ENCODE measurements around the gene ABCB11.

Gene ABCB11

GRCh38 chr2:169038338-169038757 is 7.2 kb upstream of the ABCB11 start:
- Histone ChIP-seq H3K9ac (ENCODE audit: low read depth, low read length) (no peak overlapping the region), H3K9me3 (ENCODE audit: control insufficient read depth, insufficient read depth, low read length) (no peaks in the 10 kb centered on the region), H3K36me3 (ENCODE audit: control insufficient read depth, insufficient read depth, low read length) (no peaks in the 10 kb centered on the region), H3K27me3 (ENCODE audit: control insufficient read depth, insufficient read depth, low read length) (no peaks in the 10 kb centered on the region), H3K4me1 (ENCODE audit: control insufficient read depth, insufficient read depth, low read length) (no peaks in the 10 kb centered on the region), H3K4me3 (ENCODE audit: low read depth, low read length) (no peak overlapping the region)

- Histone ChIP-seq H3K4me1 (ENCODE audit: control insufficient read depth, insufficient read depth, low read length) (no peaks in the 10 kb centered on the region), H3K4me3 (ENCODE audit: low read depth, low read length) (no peak overlapping the region), H3K27me3 (ENCODE audit: control insufficient read depth, insufficient read depth, low read length) (no peaks in the 10 kb centered on the region), H3K9ac (ENCODE audit: low read depth, low read length) (no peak overlapping the region), H3K9me3 (ENCODE audit: control insufficient read depth, insufficient read depth, low read length) (no peaks in the 10 kb centered on the region), H3K36me3 (ENCODE audit: control insufficient read depth, insufficient read depth, low read length) (no peaks in the 10 kb centered on the region)
Observed at GRCh38 chr2:169036736-169037440, 5.8 kb upstream of the ABCB11 start.

- no peak overlapping the region for H3K9ac ChIP-seq (ENCODE audit: low read depth, low read length)
- H3K4me1 ChIP-seq (ENCODE audit: control insufficient read depth, insufficient read depth, low read length): no peaks in the 10 kb centered on the region
- no peaks in the 10 kb centered on the region for H3K27me3 ChIP-seq (ENCODE audit: control insufficient read depth, insufficient read depth, low read length)
- H3K9me3 ChIP-seq (ENCODE audit: control insufficient read depth, insufficient read depth, low read length): no peaks in the 10 kb centered on the region
- no peak overlapping the region for H3K4me3 ChIP-seq (ENCODE audit: low read depth, low read length)
- no peaks in the 10 kb centered on the region for H3K36me3 ChIP-seq (ENCODE audit: control insufficient read depth, insufficient read depth, low read length)
Observed at GRCh38 chr2:169035887-169036286, 4.8 kb upstream of the ABCB11 start.

GRCh38 chr2:169034984-169035544 is 3.9 kb upstream of the ABCB11 start:
- Histone ChIP-seq H3K27me3 (ENCODE audit: control insufficient read depth, insufficient read depth, low read length) (no peaks in the 10 kb centered on the region), H3K36me3 (ENCODE audit: control insufficient read depth, insufficient read depth, low read length) (no peaks in the 10 kb centered on the region), H3K9ac (ENCODE audit: low read depth, low read length) (no peak overlapping the region), H3K4me1 (ENCODE audit: control insufficient read depth, insufficient read depth, low read length) (no peaks in the 10 kb centered on the region), H3K9me3 (ENCODE audit: control insufficient read depth, insufficient read depth, low read length) (no peaks in the 10 kb centered on the region), H3K4me3 (ENCODE audit: low read depth, low read length) (no peak overlapping the region)

- Histone ChIP-seq H3K4me1 (ENCODE audit: control insufficient read depth, insufficient read depth, low read length) (no peaks in the 10 kb centered on the region), H3K9ac (ENCODE audit: low read depth, low read length) (no peak overlapping the region), H3K27me3 (ENCODE audit: control insufficient read depth, insufficient read depth, low read length) (no peaks in the 10 kb centered on the region), H3K9me3 (ENCODE audit: control insufficient read depth, insufficient read depth, low read length) (no peaks in the 10 kb centered on the region), H3K36me3 (ENCODE audit: control insufficient read depth, insufficient read depth, low read length) (no peaks in the 10 kb centered on the region), H3K4me3 (ENCODE audit: low read depth, low read length) (no peak overlapping the region)
Observed at GRCh38 chr2:169034256-169034655, 3.1 kb upstream of the ABCB11 start.

- no peaks in the 10 kb centered on the region for H3K4me1 ChIP-seq (ENCODE audit: control insufficient read depth, insufficient read depth, low read length)
- H3K4me3 ChIP-seq (ENCODE audit: low read depth, low read length): no peak overlapping the region
- no peak overlapping the region for H3K9ac ChIP-seq (ENCODE audit: low read depth, low read length)
- H3K9me3 ChIP-seq (ENCODE audit: control insufficient read depth, insufficient read depth, low read length): no peaks in the 10 kb centered on the region
- H3K36me3 ChIP-seq (ENCODE audit: control insufficient read depth, insufficient read depth, low read length): no peaks in the 10 kb centered on the region
- no peaks in the 10 kb centered on the region for H3K27me3 ChIP-seq (ENCODE audit: control insufficient read depth, insufficient read depth, low read length)
Observed at GRCh38 chr2:169029341-169029740, 1.8 kb downstream of the ABCB11 start.

- Histone ChIP-seq H3K4me1 (ENCODE audit: control insufficient read depth, insufficient read depth, low read length) (no peaks in the 10 kb centered on the region), H3K9ac (ENCODE audit: low read depth, low read length) (no peak overlapping the region), H3K27me3 (ENCODE audit: control insufficient read depth, insufficient read depth, low read length) (no peaks in the 10 kb centered on the region), H3K4me3 (ENCODE audit: low read depth, low read length) (no peak overlapping the region), H3K9me3 (ENCODE audit: control insufficient read depth, insufficient read depth, low read length) (no peaks in the 10 kb centered on the region), H3K36me3 (ENCODE audit: control insufficient read depth, insufficient read depth, low read length) (no peaks in the 10 kb centered on the region)
Observed at GRCh38 chr2:169027234-169027633, 3.9 kb downstream of the ABCB11 start.

- no peaks in the 10 kb centered on the region for H3K27me3 ChIP-seq (ENCODE audit: control insufficient read depth, insufficient read depth, low read length)
- H3K9ac ChIP-seq (ENCODE audit: low read depth, low read length): no peak overlapping the region
- no peaks in the 10 kb centered on the region for H3K4me1 ChIP-seq (ENCODE audit: control insufficient read depth, insufficient read depth, low read length)
- no peaks in the 10 kb centered on the region for H3K9me3 ChIP-seq (ENCODE audit: control insufficient read depth, insufficient read depth, low read length)
- H3K36me3 ChIP-seq (ENCODE audit: control insufficient read depth, insufficient read depth, low read length): no peaks in the 10 kb centered on the region
- no peak overlapping the region for H3K4me3 ChIP-seq (ENCODE audit: low read depth, low read length)
Observed at GRCh38 chr2:169026056-169026455, 5.1 kb downstream of the ABCB11 start.

GRCh38 chr2:169023161-169023560 is 8.0 kb downstream of the ABCB11 start:
- Histone ChIP-seq H3K9ac (ENCODE audit: low read depth, low read length) (no peak overlapping the region), H3K9me3 (ENCODE audit: control insufficient read depth, insufficient read depth, low read length) (no peaks in the 10 kb centered on the region), H3K4me1 (ENCODE audit: control insufficient read depth, insufficient read depth, low read length) (no peaks in the 10 kb centered on the region), H3K4me3 (ENCODE audit: low read depth, low read length) (no peak overlapping the region), H3K27me3 (ENCODE audit: control insufficient read depth, insufficient read depth, low read length) (no peaks in the 10 kb centered on the region), H3K36me3 (ENCODE audit: control insufficient read depth, insufficient read depth, low read length) (no peaks in the 10 kb centered on the region)

- H3K9me3 ChIP-seq (ENCODE audit: control insufficient read depth, insufficient read depth, low read length): no peaks in the 10 kb centered on the region
- H3K27me3 ChIP-seq (ENCODE audit: control insufficient read depth, insufficient read depth, low read length): no peaks in the 10 kb centered on the region
- no peaks in the 10 kb centered on the region for H3K36me3 ChIP-seq (ENCODE audit: control insufficient read depth, insufficient read depth, low read length)
- no peaks in the 10 kb centered on the region for H3K4me1 ChIP-seq (ENCODE audit: control insufficient read depth, insufficient read depth, low read length)
- H3K4me3 ChIP-seq (ENCODE audit: low read depth, low read length): no peak overlapping the region
- H3K9ac ChIP-seq (ENCODE audit: low read depth, low read length): no peak overlapping the region
Observed at GRCh38 chr2:169018390-169018789, 12.7 kb downstream of the ABCB11 start.

GRCh38 chr2:169015943-169016342 is 15.2 kb downstream of the ABCB11 start:
- Histone ChIP-seq H3K4me3 (ENCODE audit: low read depth, low read length) (no peak overlapping the region), H3K9ac (ENCODE audit: low read depth, low read length) (no peak overlapping the region), H3K4me1 (ENCODE audit: control insufficient read depth, insufficient read depth, low read length) (no peaks in the 10 kb centered on the region), H3K27me3 (ENCODE audit: control insufficient read depth, insufficient read depth, low read length) (no peaks in the 10 kb centered on the region), H3K36me3 (ENCODE audit: control insufficient read depth, insufficient read depth, low read length) (no peaks in the 10 kb centered on the region), H3K9me3 (ENCODE audit: control insufficient read depth, insufficient read depth, low read length) (no peaks in the 10 kb centered on the region)

GRCh38 chr2:169014780-169015179 is 16.3 kb downstream of the ABCB11 start:
- Histone ChIP-seq H3K27me3 (ENCODE audit: control insufficient read depth, insufficient read depth, low read length) (no peaks in the 10 kb centered on the region), H3K9ac (ENCODE audit: low read depth, low read length) (no peak overlapping the region), H3K9me3 (ENCODE audit: control insufficient read depth, insufficient read depth, low read length) (no peaks in the 10 kb centered on the region), H3K4me1 (ENCODE audit: control insufficient read depth, insufficient read depth, low read length) (no peaks in the 10 kb centered on the region), H3K36me3 (ENCODE audit: control insufficient read depth, insufficient read depth, low read length) (no peaks in the 10 kb centered on the region), H3K4me3 (ENCODE audit: low read depth, low read length) (no peak overlapping the region)

Measured in iPS-15b (cell line).